HG02852 (cell line): Measurements from ENCODE around the gene ANAPC1.
"Not testable (repeated sequence)": the region's sequence is repeated elsewhere in the genome, so short reads cannot be mapped to it uniquely, and the experiment has no call there.

ENCODE experiments used
- ATAC-seq: cut with Tn5 transposase; IDR thresholded peaks from one replicate; pipeline ENCODE4 v1.9.1; 2021; ENCODE audit warnings: mild to moderate bottlenecking, moderate library complexity; ENCODE audit not compliant: unreplicated experiment

Gene ANAPC1

GRCh38 chr2:111883661-111884591, at the start of gene ANAPC1:
ANAPC1 (minus strand) TSS chr2:111884193; CDS start chr2:111880825, 3,368 bp downstream.
- ATAC-seq = peak; percentile 85

- no peak for ATAC-seq
Observed at GRCh38 chr2:111932841-111933291, 48.9 kb upstream of the ANAPC1 start.

- ATAC-seq = no peak
Observed at GRCh38 chr2:111930875-111931274, 46.9 kb upstream of the ANAPC1 start.

- ATAC-seq = no peak
Observed at GRCh38 chr2:111930409-111930808, 46.4 kb upstream of the ANAPC1 start.

DNA sequence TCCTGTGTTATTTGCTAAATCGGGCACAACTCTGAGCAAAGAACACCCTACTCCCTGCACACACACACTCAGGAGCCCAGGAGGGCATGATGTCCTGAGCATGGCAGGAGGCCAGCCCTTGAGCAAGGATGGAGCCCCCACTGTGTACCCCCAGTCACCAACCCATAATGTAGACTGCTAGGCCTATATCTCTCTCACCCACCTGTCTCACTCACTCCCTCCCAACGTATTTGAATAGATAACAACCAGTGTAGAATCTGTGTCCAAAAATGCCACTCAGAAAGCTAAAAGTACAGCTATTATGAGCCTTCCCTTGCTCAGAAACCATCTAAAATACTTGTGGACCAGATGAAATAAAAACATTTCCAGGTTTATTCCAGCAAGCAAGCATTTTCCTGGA, 43.7 kb upstream of the ANAPC1 start:
- no peak for ATAC-seq

GRCh38 chr2:111924617-111925107, 40.7 kb upstream of the ANAPC1 start:
- ATAC-seq = no peak

DNA sequence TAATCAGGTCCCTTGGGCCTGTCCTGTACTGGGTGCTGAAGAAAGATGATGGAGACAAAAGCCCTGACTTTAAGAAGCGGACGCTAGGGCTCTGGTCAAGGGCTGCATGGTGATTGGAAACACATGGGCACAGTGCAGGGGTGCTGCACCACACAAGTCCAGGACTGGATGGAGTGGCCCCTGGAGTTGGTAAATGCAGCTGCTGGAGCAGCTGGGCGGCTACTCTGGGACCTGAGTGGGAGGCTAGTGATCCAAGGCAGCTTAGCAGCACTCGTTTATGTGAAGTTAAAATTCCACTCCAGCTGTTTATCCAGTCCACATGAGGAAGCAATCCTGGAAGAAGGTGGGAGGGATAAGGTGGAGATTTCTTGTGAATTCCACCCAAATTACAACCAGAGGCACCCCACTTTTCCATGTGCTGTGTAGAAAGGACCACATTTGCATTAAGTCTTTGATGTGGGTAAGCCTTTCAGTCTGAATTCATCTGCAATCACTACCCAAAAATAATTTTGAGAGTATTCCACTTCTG, 39.3 kb upstream of the ANAPC1 start:
- no peak for ATAC-seq

DNA sequence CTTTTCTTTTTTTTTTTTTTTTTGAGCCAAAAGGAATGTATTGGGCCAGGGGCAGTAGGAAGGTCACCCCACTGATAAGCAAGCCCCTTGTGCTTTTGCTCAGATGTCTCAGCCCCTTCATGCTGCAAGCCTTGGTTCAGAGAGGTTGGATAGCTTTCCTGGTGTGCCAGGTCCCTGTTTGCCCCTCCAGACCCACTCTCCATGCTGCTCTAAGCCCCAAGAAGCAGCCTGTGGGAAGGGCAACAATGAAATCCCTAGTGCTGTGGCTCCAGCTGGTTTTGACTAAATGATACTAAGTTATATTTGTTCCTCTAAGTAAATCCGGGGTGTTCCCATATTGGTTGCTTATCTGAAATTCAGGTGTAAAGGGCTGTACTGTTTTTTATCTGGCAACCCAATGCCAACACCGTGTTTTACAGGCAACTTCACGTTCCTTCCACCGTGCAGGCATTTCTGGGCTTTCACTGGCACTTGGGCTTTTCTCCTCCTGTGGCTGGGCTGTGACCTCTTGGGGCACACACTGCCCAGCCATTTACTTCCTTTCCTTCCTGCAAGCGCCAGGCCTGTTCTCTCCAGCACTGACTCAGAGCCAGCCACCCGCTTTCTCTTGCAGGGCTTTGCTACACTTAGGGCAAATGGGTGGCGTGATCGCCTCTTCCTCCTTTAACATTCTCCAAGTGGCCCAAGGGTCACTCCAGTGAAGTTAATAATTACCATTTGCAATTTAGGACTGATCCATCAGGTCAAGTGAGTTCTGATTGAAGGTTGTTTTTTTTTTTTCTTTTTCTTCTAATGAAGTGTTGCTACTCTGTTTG, 36.0 kb upstream of the ANAPC1 start:
- no peak for ATAC-seq

DNA sequence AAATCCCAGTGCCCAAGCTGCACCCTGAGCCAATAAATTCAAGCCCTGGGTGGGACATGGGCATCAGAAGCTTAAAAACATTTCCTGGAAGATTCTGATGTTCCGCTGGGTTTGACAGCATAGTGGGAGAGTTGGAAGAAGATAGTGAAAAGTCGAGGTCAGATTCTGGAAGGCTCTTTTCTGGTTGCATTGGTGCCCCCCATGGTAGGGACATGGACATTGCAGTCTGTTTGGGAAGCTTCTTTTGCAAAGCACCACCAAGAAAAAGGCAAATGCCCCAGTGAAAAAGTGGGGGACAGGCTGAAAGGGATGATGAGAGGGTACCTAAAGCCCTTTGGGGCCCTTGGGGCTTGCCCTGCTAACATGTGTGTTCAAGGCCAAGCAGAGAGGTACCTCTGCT, 35.4 kb upstream of the ANAPC1 start:
- ATAC-seq = no peak

DNA sequence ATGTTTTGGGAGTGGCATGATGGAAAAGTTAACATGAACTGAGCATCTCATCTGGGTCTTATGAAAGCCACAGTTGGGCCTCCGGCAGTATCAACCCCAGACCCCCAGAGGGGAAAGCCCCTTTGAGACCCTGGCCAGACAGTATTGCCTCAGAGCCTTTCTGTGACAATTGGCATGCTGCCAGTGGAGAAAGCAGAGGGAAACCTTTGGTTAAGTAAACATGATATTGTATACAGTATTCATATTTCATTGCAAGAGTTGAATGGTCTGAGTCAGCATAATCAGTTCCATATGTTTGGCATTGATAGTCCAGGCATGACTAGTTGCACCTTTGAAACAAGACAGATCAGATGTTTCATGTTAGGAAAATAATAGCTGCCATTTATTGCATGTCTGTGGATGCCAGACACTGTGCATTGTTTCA, 34.4 kb upstream of the ANAPC1 start:
- ATAC-seq = no peak

DNA sequence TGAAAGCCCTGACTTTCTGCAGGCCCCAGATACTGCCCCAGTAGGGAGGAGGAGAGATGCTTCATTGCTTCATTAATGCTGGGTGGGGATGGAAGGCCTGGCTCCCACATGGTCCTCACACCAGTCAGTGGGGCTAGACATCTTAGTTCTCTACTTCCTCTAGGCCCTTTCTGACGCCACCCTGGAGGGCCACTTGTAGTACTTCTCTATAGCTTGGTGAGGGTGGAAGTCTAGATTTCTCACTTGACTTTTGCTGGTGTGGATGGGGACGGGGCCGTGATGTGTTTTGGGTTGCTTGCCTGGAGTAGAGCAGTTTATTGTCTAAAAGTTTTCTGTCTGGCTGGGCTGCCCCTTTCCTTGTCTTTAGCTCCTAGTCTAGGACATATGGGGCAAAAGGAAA, 33.1 kb upstream of the ANAPC1 start:
- ATAC-seq = no peak

- ATAC-seq = no peak
Observed at GRCh38 chr2:111912547-111912946, 28.6 kb upstream of the ANAPC1 start.

GRCh38 chr2:111911295-111911977, 27.4 kb upstream of the ANAPC1 start:
- ATAC-seq = not testable (repeated sequence)

DNA sequence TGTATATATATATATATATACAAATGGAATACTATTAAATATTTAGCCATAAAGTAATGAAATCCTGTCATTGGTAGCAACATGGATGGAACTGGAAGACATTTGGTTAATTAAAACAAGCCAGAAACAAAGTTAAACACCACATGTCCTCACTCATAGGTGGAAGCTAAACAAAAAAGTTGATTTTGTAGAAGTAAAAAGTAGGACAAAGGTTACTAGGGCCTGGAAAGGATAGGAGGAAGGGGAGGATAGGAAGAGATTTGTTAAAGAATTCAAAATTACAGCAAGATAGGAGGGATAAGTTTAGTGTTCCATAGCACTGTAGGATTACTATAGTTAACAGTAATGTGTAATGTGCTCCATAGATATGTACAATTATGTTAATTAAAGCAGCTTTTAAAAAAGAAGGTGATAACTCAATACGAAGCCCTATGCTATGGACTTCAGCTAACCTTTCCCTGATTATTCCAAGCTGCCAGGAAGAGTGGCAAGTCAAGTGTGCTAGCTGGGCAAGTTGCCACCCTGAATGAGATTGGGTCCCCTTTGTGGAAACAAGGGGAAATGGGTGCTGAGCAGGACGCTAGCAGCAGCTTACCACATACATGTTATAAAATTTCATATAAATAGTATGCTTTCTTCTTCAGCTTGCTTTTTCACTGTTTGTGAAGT, 26.8 kb upstream of the ANAPC1 start:
- no peak for ATAC-seq

DNA sequence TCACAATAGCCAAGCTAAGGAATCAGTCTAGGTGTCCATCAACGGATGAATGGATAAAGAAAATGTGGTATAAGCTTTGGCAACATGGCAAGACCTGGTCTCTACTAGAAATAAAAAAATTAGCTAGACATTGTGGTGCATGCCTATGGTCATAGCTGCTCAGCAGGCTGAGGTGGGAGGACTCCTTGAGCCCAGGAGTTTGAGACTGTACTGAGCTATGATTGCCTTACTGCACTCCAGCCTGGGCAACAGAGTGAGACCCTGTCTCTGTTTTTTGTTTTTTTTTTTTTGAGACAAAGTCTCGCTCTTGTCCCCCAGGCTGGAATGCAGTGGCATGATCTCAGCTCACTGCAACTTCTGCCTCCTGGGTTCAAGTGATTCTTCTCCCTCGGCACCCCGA, 26.0 kb upstream of the ANAPC1 start:
- not testable (repeated sequence) for ATAC-seq

DNA sequence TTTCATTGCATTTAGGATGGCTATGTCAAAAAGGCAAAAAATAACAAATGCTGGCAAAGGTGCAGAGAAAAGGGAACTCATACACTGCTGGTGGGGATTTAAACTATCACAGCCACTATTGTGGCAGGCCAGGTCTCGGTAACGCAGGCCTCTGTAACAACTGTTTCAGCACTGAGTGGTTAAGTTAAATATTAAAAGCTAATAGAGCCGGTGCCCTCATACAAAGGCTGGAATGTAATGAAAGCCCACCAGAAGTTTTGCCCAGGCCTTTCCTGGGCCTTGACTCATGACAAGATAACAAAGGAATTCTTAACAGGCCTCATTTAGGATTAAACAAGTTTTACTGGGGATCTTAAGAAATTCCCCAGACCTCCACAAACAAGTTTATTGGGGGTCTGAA, 25.1 kb upstream of the ANAPC1 start:
- no peak for ATAC-seq

DNA sequence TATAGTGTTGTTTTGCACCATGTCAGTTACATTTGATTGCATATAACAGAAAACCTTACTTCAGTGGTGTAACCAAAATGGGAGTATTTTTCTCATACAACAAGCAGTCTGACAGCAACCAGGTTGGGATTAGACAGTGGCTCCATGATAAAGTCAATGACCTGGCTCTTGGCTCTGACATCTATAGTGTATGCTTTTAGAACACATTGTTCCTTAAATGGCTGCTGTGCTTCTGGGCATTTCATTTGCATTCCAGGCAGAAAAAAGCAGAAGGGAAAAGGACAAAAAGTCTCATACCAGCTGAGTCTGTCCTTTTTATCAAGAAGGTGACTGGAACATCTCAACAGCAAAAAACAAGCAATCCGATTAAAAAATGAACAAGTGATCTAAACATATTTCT, 24.6 kb upstream of the ANAPC1 start:
- no peak for ATAC-seq

GRCh38 chr2:111905990-111906735, 22.2 kb upstream of the ANAPC1 start:
- ATAC-seq = no peak

DNA sequence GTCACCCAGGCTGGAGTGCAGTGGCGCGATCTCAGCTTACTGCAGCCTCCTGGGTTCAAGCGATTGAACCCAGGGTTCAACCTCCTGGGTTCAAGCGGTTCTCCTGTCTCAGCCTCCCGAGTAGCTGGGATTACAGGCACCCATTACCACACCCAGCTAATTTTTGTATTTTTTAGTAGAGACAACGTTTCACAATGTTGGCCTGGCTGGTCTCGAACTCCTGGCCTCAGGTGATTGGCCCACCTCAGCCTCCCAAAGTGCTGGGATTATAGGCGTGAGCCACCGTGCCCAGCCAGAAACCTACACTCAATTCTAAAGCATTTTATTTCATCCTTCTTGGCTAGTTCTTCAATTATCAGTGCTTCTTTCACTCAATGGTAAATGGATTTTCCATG, 21.5 kb upstream of the ANAPC1 start:
- ATAC-seq = not testable (repeated sequence)
